HG03565 (cell line): ENCODE data around the gene FOLR1.

Experiments used
- ATAC-seq: cut with Tn5 transposase; IDR thresholded peaks from one replicate; pipeline ENCODE4 v1.9.1; 2021; ENCODE audit warnings: mild to moderate bottlenecking, moderate library complexity; ENCODE audit not compliant: unreplicated experiment

FOLR1 gene

DNA sequence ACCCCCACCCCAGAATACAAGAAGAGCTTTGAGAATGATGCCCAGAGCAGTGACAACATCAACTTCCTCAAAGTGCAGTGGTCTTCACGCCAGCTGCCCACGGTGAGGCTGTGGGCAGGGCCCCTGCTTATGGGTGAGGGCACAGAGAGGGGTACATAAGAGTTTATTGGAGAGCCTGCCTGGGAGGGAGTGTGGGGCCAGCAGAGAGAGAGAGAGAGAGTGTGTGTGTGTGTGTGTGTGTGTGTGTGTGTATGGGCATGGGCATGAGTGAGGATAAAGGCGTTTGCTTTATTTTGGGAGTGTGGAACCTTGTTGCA lies 42.5 kb downstream of the FOLR1 start:
- ATAC-seq, result no peak

DNA sequence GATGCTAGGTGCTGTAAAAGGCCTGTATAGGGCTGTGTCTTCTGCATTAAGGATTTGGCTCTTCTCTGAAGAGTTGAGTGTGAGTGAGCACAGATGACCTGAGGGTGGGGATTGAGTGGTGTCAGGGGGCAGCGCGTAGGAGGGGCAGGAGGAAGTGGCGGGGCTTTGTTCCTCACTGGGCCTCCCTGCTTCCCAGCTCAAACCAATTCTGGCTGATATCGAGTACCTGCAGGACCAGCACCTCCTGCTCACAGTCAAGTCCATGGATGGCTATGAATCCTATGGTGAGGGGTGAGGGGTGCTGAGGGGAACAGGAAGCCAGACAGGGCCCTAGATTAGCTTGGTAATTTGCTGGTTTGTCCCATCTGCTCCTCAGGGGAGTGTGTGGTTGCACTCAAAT lies 43.0 kb downstream of the FOLR1 start:
- ATAC-seq, result no peak

DNA sequence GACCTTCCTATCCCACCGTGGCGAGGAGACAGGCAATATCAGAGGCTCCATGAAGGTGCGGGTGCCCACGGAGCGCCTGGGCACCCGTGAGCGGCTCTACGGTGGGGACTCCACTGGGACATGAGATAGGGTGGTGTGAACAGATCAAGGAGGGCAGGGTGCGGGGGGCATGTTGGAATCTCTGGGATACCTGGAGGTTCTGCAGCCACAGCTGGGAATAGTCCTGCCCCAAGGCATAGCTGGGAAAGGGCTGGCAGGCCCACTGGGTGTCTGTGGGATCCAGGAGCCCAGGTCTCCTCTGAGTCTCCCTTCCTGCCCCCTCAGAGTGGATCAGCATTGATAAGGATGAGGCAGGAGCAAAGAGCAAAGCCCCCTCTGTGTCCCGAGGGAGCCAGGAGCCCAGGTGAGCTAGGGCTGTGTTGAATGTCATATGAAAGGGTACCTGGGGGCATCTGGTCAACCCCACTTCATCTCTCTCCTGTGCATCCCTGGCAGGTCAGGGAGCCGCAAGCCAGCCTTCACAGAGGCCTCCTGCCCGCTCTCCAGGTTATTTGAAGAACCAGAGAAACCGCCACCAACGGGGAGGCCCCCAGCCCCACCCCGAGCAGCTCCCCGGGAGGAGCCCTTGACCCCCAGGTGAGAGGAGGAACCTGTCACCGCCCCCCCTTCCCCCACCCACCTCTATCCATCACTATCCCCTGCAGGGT lies 43.6 kb downstream of the FOLR1 start:
- ATAC-seq, result no peak

DNA sequence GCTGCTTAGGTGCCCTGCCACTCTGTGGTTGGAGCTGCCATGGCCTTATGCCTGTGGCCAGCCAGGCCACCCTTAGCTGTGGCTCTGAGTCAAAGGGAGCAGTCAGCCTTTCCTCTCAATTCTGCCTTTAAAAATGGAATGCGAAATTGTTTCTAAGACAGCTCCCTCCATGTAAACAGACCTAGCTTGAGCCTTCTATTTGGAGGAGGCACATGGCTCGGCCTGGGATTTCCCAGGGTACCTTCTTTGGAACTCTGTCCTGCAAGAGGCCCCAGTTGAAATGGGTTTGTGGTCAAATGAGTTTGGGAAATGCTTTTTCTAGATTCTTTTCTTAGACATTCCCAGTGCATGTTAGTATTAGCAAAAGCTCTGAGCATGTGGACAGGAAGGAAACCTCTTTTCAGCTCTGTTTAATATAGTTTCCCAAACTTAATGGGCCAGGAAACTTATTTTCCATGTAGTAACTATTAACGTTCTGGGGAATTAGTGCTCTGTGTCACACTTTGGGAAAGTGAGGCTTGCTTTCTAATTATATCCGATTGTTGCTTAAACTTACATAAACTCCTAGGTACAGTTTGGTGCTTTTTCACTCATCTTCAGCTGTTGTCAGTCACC lies 44.2 kb downstream of the FOLR1 start:
- ATAC-seq, result no peak

DNA sequence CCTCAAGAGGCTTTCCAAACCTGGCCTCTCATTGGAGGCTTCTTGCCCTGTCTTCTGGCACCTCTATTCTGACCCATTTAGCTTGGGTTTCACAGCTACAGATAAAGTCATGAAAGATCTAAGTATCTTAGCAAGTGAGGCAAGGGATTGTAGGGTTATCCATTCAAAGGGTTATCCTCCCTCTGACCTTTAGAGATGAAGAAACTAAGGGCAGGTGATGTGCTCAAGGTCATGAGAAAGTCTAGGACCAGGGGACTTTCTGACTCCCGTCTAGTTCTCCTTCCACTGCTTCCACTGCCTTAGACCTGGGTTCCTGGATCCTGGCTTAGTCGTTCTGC lies 44.8 kb downstream of the FOLR1 start:
- ATAC-seq, result no peak

DNA sequence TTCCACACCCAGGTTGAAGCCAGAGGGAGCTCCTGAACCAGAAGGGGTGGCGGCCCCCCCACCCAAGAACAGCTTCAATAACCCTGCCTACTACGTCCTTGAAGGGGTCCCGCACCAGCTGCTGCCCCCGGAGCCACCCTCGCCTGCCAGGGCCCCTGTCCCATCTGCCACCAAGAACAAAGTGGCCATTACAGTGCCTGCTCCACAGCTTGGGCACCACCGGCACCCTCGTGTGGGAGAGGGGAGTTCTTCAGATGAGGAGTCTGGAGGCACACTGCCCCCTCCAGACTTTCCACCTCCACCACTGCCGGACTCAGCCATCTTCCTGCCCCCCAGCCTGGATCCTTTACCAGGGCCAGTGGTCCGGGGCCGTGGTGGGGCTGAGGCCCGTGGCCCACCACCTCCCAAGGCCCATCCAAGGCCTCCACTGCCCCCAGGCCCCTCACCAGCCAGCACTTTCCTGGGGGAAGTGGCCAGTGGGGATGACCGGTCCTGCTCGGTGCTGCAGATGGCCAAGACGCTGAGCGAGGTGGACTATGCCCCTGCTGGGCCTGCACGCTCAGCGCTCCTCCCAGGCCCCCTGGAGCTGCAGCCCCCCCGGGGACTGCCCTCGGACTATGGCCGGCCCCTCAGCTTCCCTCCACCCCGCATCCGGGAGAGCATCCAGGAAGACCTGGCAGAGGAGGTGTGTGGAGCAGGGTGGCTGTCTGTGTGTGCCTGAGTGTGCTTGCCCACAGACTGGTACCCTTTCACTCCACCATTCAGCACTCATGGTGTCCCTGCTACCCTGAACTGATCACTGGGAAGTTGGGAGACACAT lies 45.4 kb downstream of the FOLR1 start:
- no peak for ATAC-seq

DNA sequence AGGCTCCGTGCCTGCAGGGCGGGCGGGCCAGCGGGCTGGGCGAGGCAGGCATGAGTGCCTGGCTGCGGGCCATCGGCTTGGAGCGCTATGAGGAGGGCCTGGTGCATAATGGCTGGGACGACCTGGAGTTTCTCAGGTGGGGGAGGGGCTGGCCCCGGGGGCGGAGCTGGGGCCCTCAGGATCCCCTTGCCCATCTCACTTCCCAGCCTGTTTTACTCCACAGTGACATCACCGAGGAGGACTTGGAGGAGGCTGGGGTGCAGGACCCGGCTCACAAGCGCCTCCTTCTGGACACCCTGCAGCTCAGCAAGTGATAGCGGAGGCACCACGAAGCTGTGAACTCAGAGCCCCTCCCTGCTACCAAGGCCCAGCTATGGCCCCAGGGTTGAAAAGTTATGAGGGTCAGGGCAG lies 46.1 kb downstream of the FOLR1 start:
- no peak for ATAC-seq

DNA sequence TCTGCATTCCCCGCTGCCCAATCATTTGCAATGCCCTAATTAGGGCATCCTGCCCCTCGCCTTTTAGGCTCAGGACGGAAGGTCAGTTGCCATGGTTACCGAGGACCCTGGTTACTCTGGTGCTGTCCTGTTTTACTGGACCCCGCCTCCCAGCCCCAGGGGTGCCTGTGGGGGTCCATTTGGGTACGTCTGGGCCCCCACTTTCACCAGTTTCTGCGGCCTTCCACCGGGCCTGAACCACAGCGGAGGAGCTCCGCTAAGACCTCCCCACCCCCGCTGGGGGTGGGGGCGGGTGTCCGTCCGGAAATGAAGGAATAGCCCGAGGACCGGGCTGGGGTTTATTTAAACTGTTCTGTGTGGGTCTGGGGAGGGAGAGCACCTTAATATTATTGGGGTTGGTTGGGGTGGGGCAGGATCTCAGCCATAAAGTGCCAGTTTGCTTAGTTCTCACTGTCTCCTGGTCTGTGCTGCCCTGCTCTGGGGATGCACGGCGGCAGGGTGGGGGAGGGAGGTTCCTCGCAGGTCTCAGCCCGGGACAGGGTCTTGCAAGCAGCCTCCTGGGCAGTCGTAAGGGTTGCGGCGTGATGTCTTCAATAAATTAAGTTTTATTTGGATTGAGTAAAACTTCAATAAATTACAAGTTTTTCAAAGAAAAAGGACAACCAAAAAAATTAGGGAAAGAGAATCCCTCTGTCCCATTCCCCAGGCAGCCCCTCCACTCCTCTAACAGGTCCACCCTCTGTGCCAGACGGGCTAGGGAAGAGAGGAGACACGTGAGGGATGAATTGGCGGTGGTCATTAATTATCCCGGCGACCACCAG lies 46.8 kb downstream of the FOLR1 start:
- no peak for ATAC-seq

DNA sequence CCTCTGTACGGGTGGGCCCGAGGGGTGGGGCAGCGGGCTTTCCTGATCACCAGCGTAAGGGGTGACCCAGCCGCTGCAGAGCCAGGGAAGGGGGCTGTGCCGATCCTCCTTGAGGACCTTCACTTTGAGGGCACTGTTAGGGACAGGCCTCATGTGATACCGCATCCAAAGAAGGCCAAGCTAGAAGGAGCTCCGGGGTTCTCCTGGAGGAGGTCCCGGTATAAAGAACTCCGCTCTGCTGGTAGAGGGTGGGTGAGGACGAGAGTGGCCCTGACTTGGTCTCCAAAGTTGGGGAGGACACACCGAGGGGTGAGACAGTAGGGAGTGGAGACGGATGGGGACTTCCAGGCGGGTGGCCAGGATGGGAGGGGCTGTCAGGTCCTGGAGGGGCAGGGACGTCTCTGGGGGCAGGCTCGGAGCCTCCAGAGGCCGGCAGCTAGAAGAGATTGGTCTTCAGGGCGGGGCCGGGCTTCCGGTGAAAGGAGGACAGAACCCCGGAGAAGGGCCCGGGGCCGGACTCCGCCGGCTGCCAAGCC lies 47.4 kb downstream of the FOLR1 start:
- no peak for ATAC-seq

DNA sequence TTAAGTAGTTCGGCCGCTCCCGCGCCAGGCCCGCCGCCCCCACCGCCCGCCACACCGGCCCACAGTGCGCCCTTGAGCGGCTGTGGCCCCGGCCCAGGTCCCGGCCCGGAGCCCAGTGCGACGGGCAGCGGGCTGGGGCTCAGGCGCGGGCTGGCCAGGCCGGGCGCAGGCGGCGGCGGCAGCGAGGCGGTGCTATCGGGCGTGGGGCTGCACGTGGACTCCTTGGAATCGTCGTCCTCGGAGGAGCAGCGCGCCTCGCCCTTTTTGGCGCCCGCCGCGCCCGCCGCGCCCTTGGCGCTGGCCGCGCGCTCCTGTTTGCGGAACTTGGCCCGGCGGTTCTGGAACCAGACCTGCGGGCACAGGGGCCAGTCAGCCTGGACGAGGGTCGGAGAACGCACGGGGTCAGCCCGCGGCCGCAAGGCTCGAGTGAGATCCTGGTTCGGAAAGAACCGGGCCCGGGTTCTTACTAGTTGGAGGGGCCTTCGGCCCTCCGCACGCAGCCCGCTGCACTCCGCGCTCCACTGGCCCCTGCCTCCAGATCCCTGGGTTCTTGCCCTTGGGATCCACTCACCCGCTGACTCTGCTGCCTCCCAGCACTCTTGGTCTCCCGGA lies 48.0 kb downstream of the FOLR1 start:
- ATAC-seq, result no peak

DNA sequence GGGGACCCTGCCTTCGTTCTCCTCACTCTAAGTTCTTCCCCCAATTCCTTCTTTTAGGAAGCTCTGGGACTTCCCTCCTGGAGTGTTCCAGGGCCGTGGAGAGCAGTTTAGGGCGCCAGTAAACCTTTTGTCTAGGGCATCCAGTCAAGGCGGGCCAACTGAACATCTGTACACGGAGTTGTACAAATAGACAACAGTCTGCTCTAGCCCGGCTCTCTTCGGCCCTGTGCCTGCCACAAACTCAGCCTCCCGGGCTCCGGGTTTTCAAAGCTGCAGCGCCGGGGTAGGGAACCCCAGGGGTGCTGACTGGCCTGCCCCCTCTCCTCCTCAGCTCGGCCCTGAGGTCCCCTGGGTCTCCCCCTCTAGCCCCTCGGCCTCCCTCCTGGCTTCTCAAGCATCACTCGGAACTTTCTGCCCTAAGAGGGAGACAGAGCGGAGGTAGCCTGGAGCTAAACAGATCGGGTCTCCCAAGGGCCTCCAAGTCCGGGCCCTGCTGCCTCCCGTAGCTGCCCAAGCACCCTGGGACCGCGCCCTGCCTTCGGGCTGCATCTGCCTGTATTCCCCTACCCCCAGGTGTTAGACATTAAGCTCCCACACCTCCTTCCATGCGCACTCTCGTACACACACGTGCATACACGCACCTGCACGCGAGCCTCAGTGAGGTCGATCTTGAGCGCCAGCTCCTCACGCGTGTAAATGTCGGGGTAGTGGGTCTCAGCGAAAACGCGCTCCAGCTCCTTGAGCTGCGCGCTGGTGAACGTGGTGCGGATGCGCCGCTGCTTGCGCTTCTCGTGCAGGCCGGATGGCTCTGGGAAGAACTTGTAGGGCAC lies 48.7 kb downstream of the FOLR1 start:
- no peak for ATAC-seq

DNA sequence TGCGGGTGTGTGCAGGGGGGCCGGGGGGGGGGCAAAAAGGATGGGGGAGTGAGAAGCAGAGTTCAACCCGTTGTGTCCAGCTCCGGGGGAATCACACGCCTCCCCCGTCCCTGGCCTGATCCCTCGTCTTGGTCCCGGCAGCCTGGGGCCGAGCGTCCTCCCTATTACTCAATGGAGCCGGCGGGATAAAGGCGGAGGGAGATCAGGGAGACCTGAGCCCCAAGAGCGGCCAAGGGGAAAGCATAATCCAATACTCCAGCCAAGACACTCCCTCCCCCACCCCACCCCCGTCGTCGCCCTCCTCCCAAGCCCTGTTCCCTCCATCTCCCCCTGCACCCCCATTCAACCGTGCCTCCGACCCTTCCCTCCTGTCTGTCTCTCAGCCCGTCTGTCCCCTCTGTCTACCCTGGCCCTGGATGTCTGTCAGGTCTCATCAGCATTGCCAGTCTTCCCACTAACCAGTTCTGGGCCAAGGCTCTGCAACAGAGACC lies 49.4 kb downstream of the FOLR1 start:
- no peak for ATAC-seq

DNA sequence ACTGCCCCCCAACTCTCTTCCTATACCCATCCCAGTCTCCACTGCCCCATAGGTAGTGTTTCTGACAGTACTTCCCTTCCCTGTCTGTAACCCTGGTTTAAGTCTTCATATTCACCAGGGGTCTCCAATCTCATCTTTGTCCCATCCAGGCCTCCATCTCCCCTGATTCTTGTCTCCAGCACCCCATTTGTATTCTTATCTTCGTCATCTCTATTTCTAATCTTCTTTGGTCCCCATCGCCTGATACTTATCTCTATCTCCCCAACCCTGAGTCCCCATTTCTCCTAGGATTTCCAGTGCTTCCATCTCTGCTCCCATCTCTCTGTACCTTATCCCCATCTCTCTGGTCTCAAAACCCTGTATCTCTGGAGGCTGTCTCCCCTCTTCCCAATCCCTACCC lies 50.2 kb downstream of the FOLR1 start:
- no peak for ATAC-seq

DNA sequence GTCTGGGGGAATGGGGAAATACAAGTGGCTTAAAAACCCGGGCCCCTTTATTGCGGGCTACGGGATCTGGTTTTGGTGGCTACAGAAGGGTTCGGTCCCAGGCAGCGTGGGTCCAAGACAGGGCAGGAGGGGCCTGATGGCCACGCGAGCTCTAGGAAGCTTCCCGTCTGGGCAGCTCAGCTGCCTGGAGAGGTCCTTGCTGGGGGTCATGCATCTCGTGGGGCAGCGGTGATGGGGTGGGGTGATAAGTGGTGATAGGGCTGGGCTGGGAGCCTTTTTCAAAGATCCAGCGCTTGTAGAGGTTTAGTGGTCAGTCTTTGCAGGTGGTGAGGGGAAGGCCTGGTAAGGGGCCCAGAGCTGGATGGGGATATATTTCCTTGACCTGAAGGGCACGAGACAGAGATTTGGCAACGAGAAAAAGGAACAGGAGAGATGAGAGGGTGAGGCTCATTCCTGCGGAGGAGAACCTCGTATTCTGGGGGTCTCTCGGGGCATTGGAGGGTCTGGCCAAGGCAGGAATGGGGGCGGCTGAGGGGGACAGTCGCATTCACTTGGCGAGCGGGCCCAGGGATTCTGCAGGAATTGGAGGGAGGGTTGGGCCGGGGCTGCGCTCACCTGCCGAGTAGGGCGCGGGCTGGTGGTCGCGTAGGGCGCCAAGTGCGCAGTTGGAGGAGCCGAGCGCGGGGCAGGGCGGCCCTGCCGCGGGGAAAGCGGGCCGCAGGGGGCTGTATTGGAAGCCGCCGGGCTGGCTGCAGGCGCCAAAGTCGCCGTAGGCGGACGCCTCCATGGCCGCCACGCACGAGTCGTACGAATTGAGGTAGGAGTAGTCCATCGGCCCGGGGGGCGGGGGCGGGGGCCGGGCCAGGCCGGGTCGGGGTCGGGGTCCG lies 51.5 kb downstream of the FOLR1 start:
- ATAC-seq, result no peak

DNA sequence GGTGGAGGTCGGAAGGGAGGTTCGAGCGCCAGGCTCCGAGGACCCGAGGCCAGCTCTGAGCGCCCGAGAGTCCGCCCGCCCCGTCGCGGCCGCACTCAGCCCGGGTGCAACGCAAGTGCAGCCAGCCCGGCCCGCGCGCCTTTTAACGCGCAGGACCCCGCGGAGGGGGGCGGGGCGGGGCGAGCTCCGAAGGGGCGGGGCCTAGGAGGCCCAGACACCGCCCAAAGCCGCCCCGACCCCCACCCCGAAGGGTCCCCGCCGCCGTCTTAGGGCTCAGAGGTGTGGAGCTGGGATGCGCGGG lies 52.1 kb downstream of the FOLR1 start, which contains the start of gene PHOX2A:
Gene PHOX2A (minus strand): TSS at position 117 of the 301 bp plus-strand sequence. CDS start 172 bp downstream, outside the sequence.
- no peak for ATAC-seq

DNA sequence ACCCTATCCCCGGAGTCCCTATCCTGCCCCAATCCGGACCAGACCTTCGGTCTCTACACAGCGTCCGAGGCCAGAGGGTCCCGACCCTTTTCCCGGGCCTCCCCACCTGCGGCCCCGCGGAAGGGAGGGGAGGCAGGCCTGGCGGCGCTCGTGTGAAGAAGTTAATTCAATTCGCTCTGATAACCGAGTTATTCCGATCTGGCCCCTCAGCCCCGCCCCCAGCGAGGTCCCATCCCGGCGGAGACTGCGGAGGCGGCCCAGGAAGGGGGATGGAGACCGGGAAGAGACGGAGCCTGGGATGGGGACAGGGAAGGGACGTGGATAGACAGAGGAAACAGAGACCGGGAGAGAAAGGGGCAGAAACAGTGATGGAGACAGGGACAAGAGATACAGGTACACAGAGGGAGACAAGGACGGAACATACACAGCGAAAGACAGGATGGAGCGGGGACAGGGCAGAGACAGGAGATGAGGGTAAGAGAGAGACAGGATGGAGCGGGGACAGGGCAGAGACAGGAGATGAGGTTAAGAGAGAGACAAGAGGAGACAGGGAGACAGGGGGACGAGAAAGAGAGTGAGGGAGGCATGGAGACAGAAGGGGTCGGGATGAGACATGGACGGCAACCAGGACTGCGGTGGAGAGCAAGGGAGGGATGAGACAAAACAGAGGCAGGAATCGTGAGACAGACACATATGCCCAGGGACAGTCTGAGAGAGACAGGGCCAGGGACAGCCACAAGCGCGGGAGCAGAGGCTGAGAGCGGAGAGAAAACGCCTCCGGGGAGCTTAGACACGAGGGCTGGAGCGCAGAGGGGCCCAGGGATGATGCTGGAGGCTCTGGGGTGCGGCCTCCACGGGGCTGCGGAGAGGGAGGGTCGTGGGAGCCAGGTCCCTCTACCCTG lies 52.7 kb downstream of the FOLR1 start:
- ATAC-seq, result no peak

DNA sequence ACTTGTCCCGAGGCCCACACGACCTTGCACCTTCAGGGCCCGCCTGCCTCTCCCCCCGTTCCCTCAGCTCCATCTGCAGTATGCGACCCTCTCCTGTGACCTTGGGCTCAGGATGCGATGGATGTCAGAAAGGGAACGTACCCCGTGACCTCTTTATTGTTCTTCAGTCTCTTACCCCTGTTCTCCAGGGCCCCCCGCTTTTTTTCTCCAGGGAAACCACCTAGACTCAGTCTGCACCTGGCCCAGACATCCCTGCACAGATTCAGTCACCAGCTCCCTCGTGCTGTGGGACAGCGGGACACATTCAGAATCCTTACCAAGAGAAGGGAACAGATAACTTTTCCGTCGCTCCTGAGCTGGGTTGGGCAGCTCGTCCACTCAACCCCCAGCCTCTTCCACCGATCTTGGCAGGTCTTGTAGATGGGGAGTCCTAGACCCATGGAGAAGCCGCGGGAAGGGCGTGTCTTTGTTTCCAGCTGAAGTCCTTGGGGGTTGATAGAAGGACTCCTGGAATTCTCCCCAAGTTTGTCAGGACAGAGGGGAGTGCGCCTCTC lies 53.4 kb downstream of the FOLR1 start:
- no peak for ATAC-seq
